ENCODE results near the gene VENTX. TPM values are rescaled to one million over a fixed set of nuclear protein-coding genes. Genes with fewer than 3 reads are reported as not detected.

The VENTX gene
- total and polyA plus RNA-seq, 4 donors = 0.06 to 0.24 (median 0.14) TPM; not detected in 1

DNA sequence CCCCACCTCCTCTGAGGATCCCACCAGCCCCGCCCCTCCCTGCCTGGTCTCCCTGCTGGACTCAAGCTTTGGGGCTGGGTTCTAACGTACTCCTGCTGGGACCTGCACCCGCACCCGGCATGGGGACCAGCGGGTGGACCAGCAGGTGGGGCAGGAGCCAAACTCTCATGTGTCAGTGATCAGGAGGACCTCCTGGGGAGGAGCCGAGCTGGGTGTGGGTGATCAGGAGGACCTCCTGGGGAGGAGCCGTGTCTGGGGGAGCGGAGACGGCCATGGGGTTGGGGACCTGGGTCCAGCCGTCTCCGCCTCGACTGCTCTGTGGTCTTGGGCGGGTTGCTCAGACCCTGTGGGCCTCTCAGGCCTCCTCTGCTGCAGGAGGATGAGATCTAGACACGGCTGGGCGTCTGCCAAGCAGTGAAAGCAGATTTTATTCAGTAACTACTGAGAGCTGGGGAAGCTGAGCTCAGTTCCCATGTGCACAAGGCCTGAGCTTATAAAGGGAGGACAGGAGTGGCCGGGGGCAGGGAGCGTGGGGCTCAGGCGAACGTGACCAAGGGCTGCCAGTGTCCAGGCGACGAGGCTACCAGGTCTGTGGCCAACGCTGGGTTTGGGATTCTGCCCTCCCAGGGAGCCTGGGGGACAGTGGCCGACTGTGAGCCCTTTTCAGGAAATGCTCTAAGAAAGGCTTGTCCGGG is 41.3 kb upstream of the VENTX start:
- H3K27me3 ChIP-seq (ENCODE audit: control insufficient read depth, insufficient read depth, low read length) = no peaks in the 10 kb centered on the region
- H3K36me3 ChIP-seq (ENCODE audit: control insufficient read depth, insufficient read depth, low read length) = peaks cover 66% of the 10 kb centered on the region
- H3K27ac ChIP-seq (ENCODE audit: low read depth, low read length) = no peak overlapping the region
- WGBS (ENCODE audit: insufficient coverage) = 78% methylated on average over 23 of the region's 24 CpGs
- H3K4me3 ChIP-seq (ENCODE audit: low read depth, low read length) = no peak overlapping the region
- H3K9me3 ChIP-seq (ENCODE audit: control insufficient read depth, insufficient read depth, low read length) = no peaks in the 10 kb centered on the region
- DNase-seq (ENCODE audit: low read depth in 4 of 6, low spot score in 6 of 6) = peak in 1 of 6 donors; percentile 59
- H3K4me1 ChIP-seq (ENCODE audit: control insufficient read depth, insufficient read depth, low read length) = no peaks in the 10 kb centered on the region

DNA sequence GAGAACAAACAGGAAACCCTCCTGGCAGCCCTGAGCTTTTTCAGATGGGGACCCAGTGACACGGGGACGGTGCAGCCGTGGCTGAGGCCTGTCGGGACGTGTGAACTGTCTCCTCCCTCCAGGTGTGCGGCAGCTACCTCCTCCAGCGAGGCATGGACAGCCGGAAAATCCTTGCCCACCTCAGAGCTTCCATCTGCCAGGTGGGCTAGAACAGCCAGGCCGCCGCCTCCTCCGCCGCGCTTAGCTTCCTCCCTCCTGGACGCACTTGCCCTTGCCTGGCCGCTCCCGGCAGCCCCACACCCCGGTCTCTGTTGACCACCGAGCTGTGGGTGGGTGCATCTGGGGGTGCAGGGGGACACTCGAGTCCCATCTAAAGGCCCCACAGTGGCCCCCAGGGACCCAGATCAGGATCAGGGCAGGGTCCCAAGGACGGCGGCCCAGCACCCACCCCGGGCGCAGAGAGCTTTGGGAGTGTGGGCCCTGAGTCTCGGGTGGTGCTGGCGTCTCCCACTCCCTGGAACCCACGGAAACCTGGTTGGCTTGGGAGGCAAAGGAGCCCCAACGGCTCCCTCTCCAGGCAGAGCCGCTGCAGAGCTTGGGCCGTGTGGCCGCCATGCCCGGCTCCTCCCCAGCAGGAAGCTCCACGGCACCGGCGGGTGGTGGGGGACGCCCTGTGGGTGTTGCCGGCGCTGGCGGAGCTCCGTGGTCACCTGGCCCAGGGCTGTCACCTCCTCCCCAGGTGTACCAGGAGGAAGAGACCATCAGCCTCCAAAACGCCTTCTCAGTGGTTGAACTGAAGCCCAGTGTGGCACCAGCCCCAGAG is 40.5 kb upstream of the VENTX start:
- WGBS (ENCODE audit: insufficient coverage) = 89% methylated on average over 37 of the region's 40 CpGs
- H3K27me3 ChIP-seq (ENCODE audit: control insufficient read depth, insufficient read depth, low read length) = no peaks in the 10 kb centered on the region
- peaks cover 70% of the 10 kb centered on the region for H3K36me3 ChIP-seq (ENCODE audit: control insufficient read depth, insufficient read depth, low read length)
- DNase-seq (ENCODE audit: low read depth in 4 of 6, low spot score in 6 of 6) = no peak
- no peaks in the 10 kb centered on the region for H3K4me1 ChIP-seq (ENCODE audit: control insufficient read depth, insufficient read depth, low read length)
- H3K27ac ChIP-seq (ENCODE audit: low read depth, low read length) = no peak overlapping the region
- H3K9me3 ChIP-seq (ENCODE audit: control insufficient read depth, insufficient read depth, low read length) = no peaks in the 10 kb centered on the region
- H3K4me3 ChIP-seq (ENCODE audit: low read depth, low read length) = no peak overlapping the region

DNA sequence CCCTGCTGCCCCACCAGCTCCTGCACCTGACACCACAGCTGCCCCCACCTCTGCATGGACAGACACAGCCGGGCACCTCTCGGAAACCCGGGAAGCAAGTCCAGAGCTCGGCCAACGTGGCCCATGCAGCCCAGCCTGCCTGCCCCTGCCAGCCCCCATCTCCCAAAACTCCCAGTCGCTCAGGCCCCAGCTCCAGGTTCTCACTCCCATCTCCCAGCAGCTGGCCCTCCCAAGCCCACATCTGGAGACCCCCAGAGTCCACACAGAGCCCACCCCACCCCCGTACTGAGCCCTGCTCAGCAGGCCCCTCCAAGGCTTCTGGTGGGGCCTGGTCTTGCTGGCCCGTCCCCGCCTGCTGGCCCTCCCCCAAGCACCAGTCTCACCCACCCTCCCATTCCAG is 39.9 kb upstream of the VENTX start:
- DNase-seq (ENCODE audit: low read depth in 4 of 6, low spot score in 6 of 6) = no peak
- Histone ChIP-seq H3K4me1 (ENCODE audit: control insufficient read depth, insufficient read depth, low read length) (no peaks in the 10 kb centered on the region), H3K36me3 (ENCODE audit: control insufficient read depth, insufficient read depth, low read length) (peaks cover 77% of the 10 kb centered on the region), H3K4me3 (ENCODE audit: low read depth, low read length) (no peak overlapping the region), H3K27me3 (ENCODE audit: control insufficient read depth, insufficient read depth, low read length) (no peaks in the 10 kb centered on the region), H3K9me3 (ENCODE audit: control insufficient read depth, insufficient read depth, low read length) (no peaks in the 10 kb centered on the region), H3K27ac (ENCODE audit: low read depth, low read length) (no peak overlapping the region)
- WGBS (ENCODE audit: insufficient coverage) = 86% methylated on average over 7 of the region's 9 CpGs

DNA sequence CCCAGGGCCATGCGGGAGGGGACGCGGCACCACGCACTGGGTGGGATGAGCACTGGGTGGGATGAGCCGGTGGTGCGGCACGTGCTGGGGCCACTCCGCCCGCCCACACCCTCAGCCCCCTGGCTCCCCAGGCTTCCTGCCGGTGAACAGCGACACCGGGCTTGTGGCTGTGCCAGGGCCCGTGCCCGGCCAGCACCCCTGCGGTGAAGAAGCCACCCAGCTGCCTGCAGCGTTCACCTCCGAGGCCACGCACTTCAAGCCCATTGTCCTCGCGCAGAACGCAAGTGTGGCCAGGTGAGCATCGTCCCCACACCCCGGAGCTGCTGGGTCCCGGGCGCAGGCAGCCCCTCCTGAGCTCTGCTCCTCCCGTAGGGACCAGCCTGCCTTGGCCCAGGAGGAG is 39.4 kb upstream of the VENTX start:
- 92% methylated on average over 26 of the region's 26 CpGs for WGBS (ENCODE audit: insufficient coverage)

DNA sequence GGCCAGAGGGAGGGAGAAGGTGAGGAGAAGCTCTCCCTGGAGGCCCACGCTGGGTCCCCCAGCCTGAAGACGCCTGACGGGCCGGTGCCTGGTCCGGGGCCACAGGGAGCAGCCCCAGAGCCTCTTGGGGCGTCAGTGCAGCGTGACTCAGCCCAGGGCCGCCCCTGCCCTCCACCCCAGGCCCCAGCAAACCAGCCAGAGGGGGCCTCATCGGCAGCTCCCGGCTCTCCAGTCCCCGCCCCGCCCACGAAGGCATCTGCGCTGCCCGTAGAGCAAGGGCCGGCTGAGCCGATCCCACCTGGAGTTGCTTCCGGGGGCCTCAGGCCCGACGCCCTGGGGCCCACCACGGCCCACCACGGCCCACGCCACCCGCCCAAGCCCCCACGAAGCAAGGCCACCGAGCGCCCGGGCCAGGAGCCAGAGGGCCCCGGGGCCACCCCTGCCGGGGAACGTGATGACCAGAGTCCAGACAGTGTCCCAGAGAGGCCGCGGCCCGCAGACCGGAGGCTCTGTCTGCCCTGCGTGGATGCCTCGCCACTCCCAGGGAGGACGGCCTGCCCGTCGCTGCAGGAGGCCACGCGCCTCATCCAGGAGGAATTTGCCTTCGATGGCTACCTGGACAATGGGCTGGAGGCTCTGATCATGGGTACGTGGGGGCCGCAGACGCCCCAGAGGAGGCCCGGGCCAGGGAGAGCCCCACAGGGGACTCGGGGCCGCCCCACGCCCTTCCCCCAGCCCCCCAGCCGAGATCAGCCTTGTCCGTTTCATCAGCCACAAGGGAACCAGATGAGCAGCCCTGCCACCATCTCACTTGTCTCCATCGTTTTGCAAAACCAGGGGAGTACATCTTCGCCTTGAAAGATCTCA is 38.8 kb upstream of the VENTX start:
- H3K27ac ChIP-seq (ENCODE audit: low read depth, low read length) = no peak overlapping the region
- no peaks in the 10 kb centered on the region for H3K9me3 ChIP-seq (ENCODE audit: control insufficient read depth, insufficient read depth, low read length)
- no peak for DNase-seq (ENCODE audit: low read depth in 4 of 6, low spot score in 6 of 6)
- 91% methylated on average over 54 of the region's 54 CpGs for WGBS (ENCODE audit: insufficient coverage)
- H3K4me1 ChIP-seq (ENCODE audit: control insufficient read depth, insufficient read depth, low read length) = no peaks in the 10 kb centered on the region
- H3K27me3 ChIP-seq (ENCODE audit: control insufficient read depth, insufficient read depth, low read length) = no peaks in the 10 kb centered on the region
- H3K4me3 ChIP-seq (ENCODE audit: low read depth, low read length) = no peak overlapping the region
- H3K36me3 ChIP-seq (ENCODE audit: control insufficient read depth, insufficient read depth, low read length) = peaks cover 87% of the 10 kb centered on the region

More for the DNA sequence above, 39.4 kb upstream of the VENTX start:
- no peaks in the 10 kb centered on the region for H3K4me1 ChIP-seq (ENCODE audit: control insufficient read depth, insufficient read depth, low read length)
- H3K9me3 ChIP-seq (ENCODE audit: control insufficient read depth, insufficient read depth, low read length) = no peaks in the 10 kb centered on the region
- H3K27ac ChIP-seq (ENCODE audit: low read depth, low read length) = no peak overlapping the region
- peaks cover 81% of the 10 kb centered on the region for H3K36me3 ChIP-seq (ENCODE audit: control insufficient read depth, insufficient read depth, low read length)
- no peak overlapping the region for H3K4me3 ChIP-seq (ENCODE audit: low read depth, low read length)
- H3K27me3 ChIP-seq (ENCODE audit: control insufficient read depth, insufficient read depth, low read length) = no peaks in the 10 kb centered on the region
- no peak for DNase-seq (ENCODE audit: low read depth in 4 of 6, low spot score in 6 of 6)

DNA sequence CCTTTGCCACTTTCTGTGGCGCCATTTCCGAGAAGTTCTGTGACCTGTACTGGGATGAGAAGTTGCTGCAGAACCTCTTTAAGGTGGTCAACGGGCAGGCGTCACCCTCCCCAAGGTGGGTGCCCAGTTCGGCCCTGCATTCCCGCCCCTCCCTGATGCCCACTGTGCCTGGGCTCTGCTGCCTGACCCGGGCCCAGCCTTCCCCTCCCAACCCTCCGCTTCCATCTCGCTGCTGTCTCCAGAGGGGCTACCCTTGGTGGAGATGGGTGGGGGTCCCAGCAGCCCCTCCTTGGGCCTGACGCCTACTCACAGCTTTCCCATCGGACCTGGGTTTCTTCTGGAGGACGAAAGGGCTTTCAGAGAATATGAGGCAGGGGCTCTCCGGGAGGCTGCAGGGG is 38.2 kb upstream of the VENTX start:
- 92% methylated on average over 9 of the region's 13 CpGs for WGBS (ENCODE audit: insufficient coverage)
- H3K27me3 ChIP-seq (ENCODE audit: control insufficient read depth, insufficient read depth, low read length) = no peaks in the 10 kb centered on the region
- DNase-seq (ENCODE audit: low read depth in 4 of 6, low spot score in 6 of 6) = no peak
- H3K4me1 ChIP-seq (ENCODE audit: control insufficient read depth, insufficient read depth, low read length) = no peaks in the 10 kb centered on the region
- no peaks in the 10 kb centered on the region for H3K9me3 ChIP-seq (ENCODE audit: control insufficient read depth, insufficient read depth, low read length)
- peaks cover 94% of the 10 kb centered on the region for H3K36me3 ChIP-seq (ENCODE audit: control insufficient read depth, insufficient read depth, low read length)
- H3K4me3 ChIP-seq (ENCODE audit: low read depth, low read length) = no peak overlapping the region
- H3K27ac ChIP-seq (ENCODE audit: low read depth, low read length) = no peak overlapping the region

DNA sequence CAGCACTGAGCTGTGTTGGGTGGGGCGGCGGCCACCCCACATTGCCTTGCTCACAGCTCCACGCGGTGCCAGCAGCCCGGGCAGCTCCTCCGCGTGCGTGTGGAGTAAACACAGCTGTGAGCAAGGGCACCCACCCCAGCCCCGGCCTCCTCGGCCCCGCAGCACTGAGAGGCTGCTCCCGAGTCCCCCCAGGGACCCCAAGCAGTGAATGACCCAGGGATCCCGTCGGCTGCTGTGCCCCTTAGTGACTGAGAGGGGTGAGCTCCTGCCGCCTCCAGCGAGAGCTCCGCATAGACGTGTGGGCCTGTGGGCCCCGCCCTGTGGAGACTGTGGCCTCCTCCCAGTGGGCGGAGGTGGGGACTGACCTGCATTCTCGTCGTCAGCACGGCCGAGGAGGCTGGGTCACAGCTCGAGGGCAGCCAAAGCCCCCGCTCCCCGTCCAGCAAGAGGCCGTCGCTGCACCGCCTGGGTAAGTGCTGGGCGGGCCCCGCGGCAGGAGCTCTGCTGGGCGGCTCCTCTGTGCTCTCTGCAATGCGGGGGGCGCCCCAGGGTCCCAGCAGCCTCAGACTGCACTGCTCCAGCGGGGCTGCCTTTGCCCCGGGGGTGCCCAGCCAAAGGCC is 37.6 kb upstream of the VENTX start:
- no peaks in the 10 kb centered on the region for H3K9me3 ChIP-seq (ENCODE audit: control insufficient read depth, insufficient read depth, low read length)
- no peaks in the 10 kb centered on the region for H3K4me1 ChIP-seq (ENCODE audit: control insufficient read depth, insufficient read depth, low read length)
- peaks cover 99% of the 10 kb centered on the region for H3K36me3 ChIP-seq (ENCODE audit: control insufficient read depth, insufficient read depth, low read length)
- DNase-seq (ENCODE audit: low read depth in 4 of 6, low spot score in 6 of 6) = no peak
- no peaks in the 10 kb centered on the region for H3K27me3 ChIP-seq (ENCODE audit: control insufficient read depth, insufficient read depth, low read length)
- H3K4me3 ChIP-seq (ENCODE audit: low read depth, low read length) = no peak overlapping the region
- 66% methylated on average over 38 of the region's 38 CpGs for WGBS (ENCODE audit: insufficient coverage)
- no peak overlapping the region for H3K27ac ChIP-seq (ENCODE audit: low read depth, low read length)

DNA sequence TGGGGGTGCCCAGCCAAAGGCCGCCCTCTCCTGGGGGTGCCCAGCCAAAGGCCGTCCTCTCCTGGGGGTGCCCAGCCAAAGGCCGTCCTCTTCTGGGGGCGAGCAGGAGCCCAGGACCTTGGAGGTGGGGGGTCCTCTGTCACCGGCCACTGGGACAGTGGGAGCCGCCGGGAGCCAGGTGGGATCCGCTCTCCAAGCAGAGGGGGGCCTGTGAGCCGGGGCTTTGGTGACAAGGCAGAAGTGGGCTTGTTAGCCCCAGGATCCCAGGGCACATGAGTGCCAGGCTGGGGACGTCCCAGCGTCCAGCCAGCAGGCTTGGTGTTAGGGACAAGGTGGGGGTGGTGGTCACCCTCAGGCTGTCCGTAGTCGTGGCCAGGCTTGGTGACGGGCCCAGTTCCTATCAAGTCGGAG is 37.0 kb upstream of the VENTX start:
- H3K4me3 ChIP-seq (ENCODE audit: low read depth, low read length) = no peak overlapping the region
- H3K4me1 ChIP-seq (ENCODE audit: control insufficient read depth, insufficient read depth, low read length) = no peaks in the 10 kb centered on the region
- H3K36me3 ChIP-seq (ENCODE audit: control insufficient read depth, insufficient read depth, low read length) = peaks cover 99% of the 10 kb centered on the region
- no peaks in the 10 kb centered on the region for H3K27me3 ChIP-seq (ENCODE audit: control insufficient read depth, insufficient read depth, low read length)
- H3K27ac ChIP-seq (ENCODE audit: low read depth, low read length) = no peak overlapping the region
- DNase-seq (ENCODE audit: low read depth in 4 of 6, low spot score in 6 of 6) = no peak
- H3K9me3 ChIP-seq (ENCODE audit: control insufficient read depth, insufficient read depth, low read length) = no peaks in the 10 kb centered on the region
- 93% methylated on average over 14 of the region's 15 CpGs for WGBS (ENCODE audit: insufficient coverage)

Measured in spinal cord (tissue), 10 donors.